ENCODE data around the gene DPYSL3.

DNA sequence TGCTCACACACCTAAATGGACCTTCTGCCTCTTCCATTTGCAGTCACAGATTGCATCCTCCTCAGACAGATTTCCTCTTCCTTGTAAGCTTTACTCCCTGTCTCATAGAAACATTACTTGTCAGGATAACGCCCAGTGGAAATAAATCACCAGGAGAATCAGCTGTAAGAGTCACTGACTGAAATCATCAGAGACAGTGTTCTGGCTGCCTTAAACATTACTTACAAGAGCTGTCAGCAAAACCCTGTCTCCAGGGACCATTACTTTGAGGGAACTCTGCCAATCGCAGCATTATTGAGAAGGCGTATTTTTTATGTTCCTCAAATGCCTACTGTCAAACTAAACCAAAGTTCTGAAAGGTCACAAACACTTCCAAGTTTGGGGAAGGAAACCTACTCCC lies 5.9 kb downstream of the DPYSL3 start:
- TF ChIP-seq CTCF (IDR thresholded peaks at IDR 0.05) (no peak), POLR2A (IDR thresholded peaks at IDR 0.05) (no peak)

Data from gastroesophageal sphincter (tissue), 3 donors.